ENCODE results near the gene SMURF1. TPM values are rescaled to one million over a fixed set of nuclear protein-coding genes. Genes with fewer than 3 reads are reported as not detected.

The SMURF1 gene
- total and polyA plus RNA-seq, 9 donors = 7.3 to 11.2 (median 8.4) TPM

DNA sequence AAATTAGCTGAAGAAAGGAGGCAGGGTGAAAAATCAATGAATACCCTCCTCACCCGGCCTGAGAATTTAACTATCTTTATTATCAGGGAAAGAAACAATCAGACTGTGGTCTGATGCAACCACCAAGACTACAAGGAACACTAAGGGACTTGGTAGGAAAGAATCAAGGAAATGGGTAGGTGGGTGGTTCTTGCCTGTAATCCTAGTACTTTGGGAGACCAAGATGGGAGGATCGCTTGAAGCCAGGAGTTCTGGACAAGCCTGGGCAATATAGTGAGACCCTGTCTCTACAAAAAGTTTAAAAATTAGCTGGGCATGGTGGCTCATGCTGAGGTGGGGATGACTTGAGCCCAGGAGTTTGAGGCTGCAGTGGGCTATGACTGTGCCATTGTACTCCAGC is 12.6 kb downstream of the SMURF1 start:
- Histone ChIP-seq H3K4me1 (ENCODE audit: control insufficient read depth, insufficient read depth, low read length) (no peaks in the 10 kb centered on the region), H3K27ac (ENCODE audit: low read length) (no peak overlapping the region), H3K27me3 (ENCODE audit: control insufficient read depth, insufficient read depth, low read length) (no peaks in the 10 kb centered on the region), H3K4me3 (ENCODE audit: low read length) (no peak overlapping the region), H3K9me3 (replicated peaks; ENCODE audit: control insufficient read depth, low read depth, low read length) (no peaks in the 10 kb centered on the region), H3K36me3 (ENCODE audit: control insufficient read depth, insufficient read depth, low read length) (no peaks in the 10 kb centered on the region)
- 71% methylated on average over 1 of the region's 2 CpGs for WGBS (ENCODE audit: insufficient coverage)
- no peak for DNase-seq

DNA sequence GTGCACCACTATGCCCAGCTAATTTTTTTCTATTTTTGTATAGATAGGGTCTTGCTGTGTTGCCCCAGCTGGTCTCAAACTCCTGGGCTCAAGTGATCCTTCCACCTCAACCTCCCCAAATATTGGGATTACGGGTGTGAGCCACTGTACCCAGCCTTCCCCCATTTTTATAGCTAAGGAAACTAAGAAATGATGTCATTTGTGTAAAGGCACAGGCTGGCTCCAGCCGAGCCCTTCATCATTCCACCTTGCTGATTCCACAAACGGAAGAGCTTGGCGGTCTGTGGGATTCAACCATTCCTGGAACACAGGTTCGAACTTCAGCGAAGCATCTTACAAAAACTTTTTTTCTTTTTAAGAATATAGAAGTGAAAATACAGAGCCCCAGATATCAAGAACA is 14.4 kb downstream of the SMURF1 start:
- Histone ChIP-seq H3K27me3 (ENCODE audit: control insufficient read depth, insufficient read depth, low read length) (no peaks in the 10 kb centered on the region), H3K36me3 (ENCODE audit: control insufficient read depth, insufficient read depth, low read length) (no peaks in the 10 kb centered on the region), H3K9me3 (replicated peaks; ENCODE audit: control insufficient read depth, low read depth, low read length) (no peaks in the 10 kb centered on the region), H3K4me1 (ENCODE audit: control insufficient read depth, insufficient read depth, low read length) (no peaks in the 10 kb centered on the region), H3K27ac (ENCODE audit: low read length) (no peak overlapping the region), H3K4me3 (ENCODE audit: low read length) (no peak overlapping the region)
- DNase-seq = no peak
- WGBS (ENCODE audit: insufficient coverage) = no CpG with 5 or more reads among the region's 6 CpGs

DNA sequence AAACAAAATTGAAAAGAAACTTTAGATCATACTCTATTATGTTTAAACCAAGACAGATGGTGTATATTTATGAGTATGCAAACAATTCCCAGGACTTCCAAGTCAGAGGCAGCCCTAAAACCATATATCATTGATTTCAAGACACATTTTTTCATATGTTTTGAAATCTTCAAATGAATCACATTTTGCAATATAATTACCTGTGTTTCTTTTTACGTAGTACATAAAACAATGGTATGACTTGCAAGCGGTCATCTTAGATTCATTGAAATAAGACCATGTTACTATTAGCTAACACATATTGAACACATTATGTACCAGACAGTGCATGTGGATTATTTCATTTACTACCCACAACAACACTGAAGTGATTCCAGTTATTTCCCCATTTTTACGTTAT is 14.9 kb downstream of the SMURF1 start:
- Histone ChIP-seq H3K36me3 (ENCODE audit: control insufficient read depth, insufficient read depth, low read length) (no peaks in the 10 kb centered on the region), H3K4me1 (ENCODE audit: control insufficient read depth, insufficient read depth, low read length) (peaks cover 4% of the 10 kb centered on the region), H3K4me3 (ENCODE audit: low read length) (no peak overlapping the region), H3K9me3 (replicated peaks; ENCODE audit: control insufficient read depth, low read depth, low read length) (no peaks in the 10 kb centered on the region), H3K27ac (ENCODE audit: low read length) (no peak overlapping the region), H3K27me3 (ENCODE audit: control insufficient read depth, insufficient read depth, low read length) (no peaks in the 10 kb centered on the region)
- no CpG with 5 or more reads among the region's 3 CpGs for WGBS (ENCODE audit: insufficient coverage)
- DNase-seq = no peak

DNA sequence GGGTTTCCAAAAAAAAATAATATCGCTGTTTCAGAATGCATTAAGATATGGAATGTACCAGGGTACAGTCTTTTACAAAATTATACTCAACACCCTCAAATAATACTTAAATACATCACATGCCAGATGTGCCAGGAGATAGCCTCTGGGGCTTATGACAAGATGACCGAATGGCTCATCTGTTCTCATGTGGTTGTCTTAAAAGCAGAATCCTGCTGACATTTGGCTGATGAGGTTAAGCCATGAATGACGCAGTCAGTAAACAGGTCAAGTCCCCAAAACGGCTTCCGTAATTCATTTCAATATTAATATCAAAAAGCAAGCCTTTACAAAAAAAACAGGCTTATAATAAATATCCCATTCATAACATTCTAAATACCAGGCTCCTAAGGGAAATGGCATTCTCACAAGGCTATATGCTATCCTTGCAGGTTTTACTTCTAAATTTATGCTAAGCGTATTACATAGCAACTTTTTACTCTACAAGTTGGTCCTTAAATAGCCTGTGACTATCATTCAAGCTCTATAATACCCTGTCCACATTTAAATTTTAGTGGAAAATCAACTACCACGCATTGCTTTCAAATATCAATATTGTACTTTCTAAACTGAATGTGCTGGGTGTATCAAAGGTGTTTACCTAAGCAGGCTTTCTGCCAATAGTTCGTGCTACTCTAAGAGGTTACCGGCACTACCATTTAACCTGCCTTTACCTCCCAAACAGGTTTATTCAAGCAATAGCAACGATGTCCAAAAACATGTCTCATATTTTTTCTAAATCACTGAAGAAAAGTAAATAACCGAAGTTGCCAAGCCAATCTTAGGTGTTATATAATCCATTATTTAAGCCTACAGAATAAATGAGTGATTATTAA is 15.6 kb downstream of the SMURF1 start:
- no peak overlapping the region for H3K4me3 ChIP-seq (ENCODE audit: low read length)
- no peak overlapping the region for H3K27ac ChIP-seq (ENCODE audit: low read length)
- DNase-seq = no peak
- WGBS (ENCODE audit: insufficient coverage) = 92% methylated on average over 2 of the region's 11 CpGs
- H3K9me3 ChIP-seq (replicated peaks; ENCODE audit: control insufficient read depth, low read depth, low read length) = no peaks in the 10 kb centered on the region
- H3K36me3 ChIP-seq (ENCODE audit: control insufficient read depth, insufficient read depth, low read length) = no peaks in the 10 kb centered on the region
- H3K27me3 ChIP-seq (ENCODE audit: control insufficient read depth, insufficient read depth, low read length) = no peaks in the 10 kb centered on the region
- H3K4me1 ChIP-seq (ENCODE audit: control insufficient read depth, insufficient read depth, low read length) = peaks cover 4% of the 10 kb centered on the region

- H3K4me3 ChIP-seq (ENCODE audit: low read length) = no peak overlapping the region
- H3K36me3 ChIP-seq (ENCODE audit: control insufficient read depth, insufficient read depth, low read length) = no peaks in the 10 kb centered on the region
- no peak for DNase-seq
- peaks cover 4% of the 10 kb centered on the region for H3K4me1 ChIP-seq (ENCODE audit: control insufficient read depth, insufficient read depth, low read length)
- 100% methylated on average over 2 of the region's 6 CpGs for WGBS (ENCODE audit: insufficient coverage)
- H3K27ac ChIP-seq (ENCODE audit: low read length) = no peak overlapping the region
- no peaks in the 10 kb centered on the region for H3K9me3 ChIP-seq (replicated peaks; ENCODE audit: control insufficient read depth, low read depth, low read length)
- H3K27me3 ChIP-seq (ENCODE audit: control insufficient read depth, insufficient read depth, low read length) = no peaks in the 10 kb centered on the region
Observed at GRCh38 chr7:99127636-99128035, 16.3 kb downstream of the SMURF1 start.

DNA sequence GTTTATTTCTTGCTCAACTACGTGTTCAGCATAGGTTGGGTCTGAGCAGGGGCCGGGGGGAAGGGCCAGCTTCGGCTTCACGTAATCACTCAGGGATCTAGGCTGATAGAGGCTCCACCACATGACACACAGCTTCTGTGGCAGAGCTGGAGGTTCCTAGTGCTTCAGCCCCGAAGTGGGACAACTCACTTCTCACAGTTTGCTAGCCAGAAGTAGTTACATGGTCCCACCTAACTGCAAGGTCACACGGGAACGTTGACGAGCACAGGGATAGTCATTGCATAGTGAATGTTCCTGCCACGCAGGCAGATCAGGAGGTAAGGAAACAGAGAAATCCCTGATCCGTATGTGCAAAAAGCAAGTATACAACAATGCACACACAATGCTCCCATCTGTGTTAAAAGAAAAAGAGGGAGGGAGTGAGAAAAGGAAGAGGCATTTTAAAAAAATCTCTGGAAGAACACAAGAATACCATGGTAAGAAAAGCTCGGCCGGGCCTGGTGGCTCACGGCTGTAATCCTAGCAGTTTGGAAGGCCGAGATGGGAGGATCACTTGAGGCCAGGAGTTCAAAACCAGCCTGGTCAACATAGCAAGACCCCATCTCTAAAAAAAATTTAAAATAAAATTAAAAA is 16.9 kb downstream of the SMURF1 start:
- DNase-seq = no peak
- H3K4me3 ChIP-seq (ENCODE audit: low read length) = no peak overlapping the region
- H3K9me3 ChIP-seq (replicated peaks; ENCODE audit: control insufficient read depth, low read depth, low read length) = no peaks in the 10 kb centered on the region
- no peaks in the 10 kb centered on the region for H3K27me3 ChIP-seq (ENCODE audit: control insufficient read depth, insufficient read depth, low read length)
- no peak overlapping the region for H3K27ac ChIP-seq (ENCODE audit: low read length)
- 83% methylated on average over 3 of the region's 14 CpGs for WGBS (ENCODE audit: insufficient coverage)
- H3K4me1 ChIP-seq (ENCODE audit: control insufficient read depth, insufficient read depth, low read length) = peaks cover 4% of the 10 kb centered on the region
- no peaks in the 10 kb centered on the region for H3K36me3 ChIP-seq (ENCODE audit: control insufficient read depth, insufficient read depth, low read length)

- peaks cover 9% of the 10 kb centered on the region for H3K4me1 ChIP-seq (ENCODE audit: control insufficient read depth, insufficient read depth, low read length)
- no peaks in the 10 kb centered on the region for H3K27me3 ChIP-seq (ENCODE audit: control insufficient read depth, insufficient read depth, low read length)
- no peak for DNase-seq
- H3K4me3 ChIP-seq (ENCODE audit: low read length) = no peak overlapping the region
- H3K36me3 ChIP-seq (ENCODE audit: control insufficient read depth, insufficient read depth, low read length) = no peaks in the 10 kb centered on the region
- WGBS (ENCODE audit: insufficient coverage) = 77% methylated on average over 4 of the region's 4 CpGs
- no peak overlapping the region for H3K27ac ChIP-seq (ENCODE audit: low read length)
- no peaks in the 10 kb centered on the region for H3K9me3 ChIP-seq (replicated peaks; ENCODE audit: control insufficient read depth, low read depth, low read length)
Observed at GRCh38 chr7:99125505-99125865, 18.4 kb downstream of the SMURF1 start.

DNA sequence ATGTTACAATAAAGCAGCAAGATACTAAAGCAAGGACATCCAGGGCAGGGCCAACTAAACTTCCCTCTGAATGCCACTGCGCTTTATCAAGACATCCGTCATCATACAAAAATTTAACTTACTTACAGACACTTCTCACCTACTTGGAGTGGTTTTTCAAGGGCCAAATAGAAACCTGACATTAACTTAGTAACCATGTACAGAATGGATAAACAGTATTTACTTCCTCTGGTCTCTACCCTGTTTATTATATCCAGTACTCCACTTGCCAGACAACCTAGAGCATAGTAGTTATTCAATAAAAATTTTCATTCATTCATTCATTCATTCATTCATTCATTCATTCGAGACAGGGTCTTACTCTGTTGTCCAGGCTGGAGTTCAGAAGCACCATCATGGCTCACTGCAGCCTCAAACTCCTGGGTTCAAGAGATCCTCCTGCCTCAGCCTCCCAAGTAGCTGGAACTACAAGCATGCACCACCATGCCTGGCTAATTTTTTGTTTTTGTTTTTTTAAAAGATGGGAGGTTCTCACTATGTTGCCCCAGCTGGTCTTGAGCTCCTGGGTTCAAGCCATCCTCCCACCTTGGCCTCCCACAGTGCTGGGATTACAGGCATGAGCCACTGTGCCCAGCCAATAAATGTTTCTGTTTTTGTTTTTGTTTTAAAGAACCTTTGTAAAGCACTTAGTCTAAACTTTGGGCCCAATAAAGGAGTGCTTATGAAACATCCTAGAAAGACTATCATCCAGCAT is 19.0 kb downstream of the SMURF1 start:
- no peaks in the 10 kb centered on the region for H3K9me3 ChIP-seq (replicated peaks; ENCODE audit: control insufficient read depth, low read depth, low read length)
- H3K4me1 ChIP-seq (ENCODE audit: control insufficient read depth, insufficient read depth, low read length) = peaks cover 9% of the 10 kb centered on the region
- WGBS (ENCODE audit: insufficient coverage) = 90% methylated on average over 2 of the region's 3 CpGs
- H3K4me3 ChIP-seq (ENCODE audit: low read length) = no peak overlapping the region
- no peak overlapping the region for H3K27ac ChIP-seq (ENCODE audit: low read length)
- H3K27me3 ChIP-seq (ENCODE audit: control insufficient read depth, insufficient read depth, low read length) = no peaks in the 10 kb centered on the region
- DNase-seq = no peak
- H3K36me3 ChIP-seq (ENCODE audit: control insufficient read depth, insufficient read depth, low read length) = no peaks in the 10 kb centered on the region

DNA sequence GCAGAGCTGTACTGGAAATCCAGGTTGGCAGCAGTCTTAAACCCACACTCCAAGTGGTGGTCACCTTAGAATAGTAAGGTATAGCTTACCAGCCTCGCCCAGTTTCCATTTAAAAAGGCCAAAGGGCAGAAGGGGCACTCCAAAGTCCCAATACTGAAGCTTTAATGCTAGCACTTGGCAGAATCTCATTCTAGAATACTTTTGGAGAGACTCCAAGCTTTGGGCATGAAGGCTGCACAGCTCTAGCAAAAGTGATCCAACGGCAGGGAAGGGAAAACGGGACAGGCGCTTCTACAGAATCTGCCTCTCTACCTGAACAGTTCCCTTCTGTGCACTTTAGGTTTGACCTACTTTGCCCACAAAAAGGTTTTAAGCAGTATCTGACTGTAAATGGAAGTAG is 19.7 kb downstream of the SMURF1 start:
- Histone ChIP-seq H3K4me1 (ENCODE audit: control insufficient read depth, insufficient read depth, low read length) (peaks cover 9% of the 10 kb centered on the region), H3K36me3 (ENCODE audit: control insufficient read depth, insufficient read depth, low read length) (no peaks in the 10 kb centered on the region), H3K9me3 (replicated peaks; ENCODE audit: control insufficient read depth, low read depth, low read length) (no peaks in the 10 kb centered on the region), H3K27me3 (ENCODE audit: control insufficient read depth, insufficient read depth, low read length) (no peaks in the 10 kb centered on the region), H3K4me3 (ENCODE audit: low read length) (no peak overlapping the region), H3K27ac (ENCODE audit: low read length) (no peak overlapping the region)
- WGBS (ENCODE audit: insufficient coverage) = 88% methylated on average over 1 of the region's 4 CpGs
- DNase-seq = no peak

DNA sequence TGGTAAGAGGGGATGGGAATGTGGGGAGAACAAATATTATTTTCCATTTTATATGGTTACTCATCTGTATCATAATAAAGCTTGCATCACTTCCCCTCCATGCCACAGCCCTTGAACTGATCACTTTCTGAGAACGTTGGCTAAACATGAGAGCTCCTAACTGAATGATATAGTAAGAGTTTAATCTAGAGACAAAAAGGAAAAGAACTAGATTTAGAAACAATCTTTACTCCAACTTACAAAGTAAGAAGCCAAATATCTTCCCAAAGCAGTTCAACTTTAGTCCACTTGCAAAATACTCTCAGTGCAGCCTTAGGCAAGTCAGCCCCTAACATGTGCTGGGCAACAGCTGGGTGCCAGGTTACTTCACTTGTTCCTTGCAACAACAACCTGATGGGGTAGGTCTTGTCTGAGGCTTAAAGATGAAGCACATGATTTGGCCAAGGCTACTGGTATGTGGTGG is 20.3 kb downstream of the SMURF1 start:
- peaks cover 9% of the 10 kb centered on the region for H3K4me1 ChIP-seq (ENCODE audit: control insufficient read depth, insufficient read depth, low read length)
- no peaks in the 10 kb centered on the region for H3K36me3 ChIP-seq (ENCODE audit: control insufficient read depth, insufficient read depth, low read length)
- no peaks in the 10 kb centered on the region for H3K27me3 ChIP-seq (ENCODE audit: control insufficient read depth, insufficient read depth, low read length)
- no peak for DNase-seq
- no peaks in the 10 kb centered on the region for H3K9me3 ChIP-seq (replicated peaks; ENCODE audit: control insufficient read depth, low read depth, low read length)
- H3K27ac ChIP-seq (ENCODE audit: low read length) = no peak overlapping the region
- no CpG with 5 or more reads among the region's 1 CpG for WGBS (ENCODE audit: insufficient coverage)
- H3K4me3 ChIP-seq (ENCODE audit: low read length) = no peak overlapping the region
